AG09309 (cell line): ENCODE results near the gene MYO1D.

Experiments
- DNase-seq: peaks from one replicate; pipeline ENCODE4 v3.0.0-alpha.2; 2010; ENCODE audit warnings: low read depth
- H3K4me3 ChIP-seq: 2 replicates; pipeline ENCODE4 v1.5.1; 2011; ENCODE audit warnings: mild to moderate bottlenecking, low read depth, low read length, moderate library complexity; ENCODE audit not compliant: control insufficient read depth
- CTCF ChIP-seq: IDR thresholded peaks from 2 replicates; pipeline ENCODE4 v1.5.1; 2011; ENCODE audit warnings: mild to moderate bottlenecking, low read depth, low read length, inconsistent platforms; ENCODE audit not compliant: insufficient read depth, control insufficient read depth; ENCODE audit errors: missing control alignments

The MYO1D gene

GRCh38 chr17:32909787-32910369, 33.0 kb upstream of the MYO1D start:
- DNase-seq, result peak; percentile 85
- no peak overlapping the region for H3K4me3 ChIP-seq
- TF ChIP-seq CTCF, result peak; percentile 86

GRCh38 chr17:32907583-32907982, 30.7 kb upstream of the MYO1D start:
- H3K4me3 ChIP-seq, result no peak overlapping the region
- DNase-seq, result no peak
- no peak for TF ChIP-seq CTCF

GRCh38 chr17:32904891-32905290, 28.0 kb upstream of the MYO1D start:
- TF ChIP-seq CTCF, result no peak
- H3K4me3 ChIP-seq, result no peak overlapping the region
- DNase-seq, result no peak

- TF ChIP-seq CTCF, result no peak
- DNase-seq, result no peak
- H3K4me3 ChIP-seq, result no peak overlapping the region
Measured at GRCh38 chr17:32903774-32904673, 27.1 kb upstream of the MYO1D start.

- DNase-seq, result no peak
- no peak for TF ChIP-seq CTCF
- H3K4me3 ChIP-seq, result no peak overlapping the region
Measured at GRCh38 chr17:32901743-32902142, 24.8 kb upstream of the MYO1D start.

- TF ChIP-seq CTCF, result no peak
- DNase-seq, result no peak
- H3K4me3 ChIP-seq, result no peak overlapping the region
Measured at GRCh38 chr17:32899236-32900013, 22.5 kb upstream of the MYO1D start.
